ENCODE results near the gene OR6N1.

The OR6N1 gene

GRCh38 chr1:158754420-158754819, 17.6 kb downstream of the OR6N1 start, which contains the start of gene OR6K6:
TSS of gene OR6K6 (plus strand) at chr1:158754720. CDS start at chr1:158754888, 168 bp downstream.
- Histone ChIP-seq H3K14ac (ENCODE audit: low read length) (no peak within 1 kb of the TSS), H3K4me1 (ENCODE audit: control insufficient read depth in 1 of 2, insufficient read depth in 2 of 2, low read length in 2 of 2) (no peaks in the 10 kb centered on the region), H3K4me3 (ENCODE audit: low read depth, low read length) (no peak within 1 kb of the TSS), H3K4me2 (ENCODE audit: low read length) (no peak within 1 kb of the TSS), H3K18ac (ENCODE audit: low read length) (no peak within 1 kb of the TSS), H4K12ac (ENCODE audit: low read depth, low read length) (no peak within 1 kb of the TSS), H3K27me3 (ENCODE audit: insufficient read depth, low read length) (no peaks in the 10 kb centered on the region), H3K79me1 (ENCODE audit: low read length) (no peaks in the 10 kb centered on the region), H3K23ac (ENCODE audit: low read length) (no peak within 1 kb of the TSS), H2BK12ac (ENCODE audit: low read length) (no peak within 1 kb of the TSS), H3K9me3 (ENCODE audit: insufficient read depth, low read depth, low read length) (no peaks in the 10 kb centered on the region), H2BK120ac (ENCODE audit: insufficient read depth, low read length, poor library complexity) (no peak within 1 kb of the TSS), H2AFZ (ENCODE audit: insufficient read depth, low read length, poor library complexity) (no peak within 1 kb of the TSS), H2BK5ac (ENCODE audit: low read depth, low read length, poor library complexity) (no peak within 1 kb of the TSS), H3K9ac (ENCODE audit: low read length) (no peak within 1 kb of the TSS), H3K36me3 (ENCODE audit: control insufficient read depth in 1 of 2, insufficient read depth in 2 of 2, low read length in 2 of 2) (no peaks in the 10 kb centered on the region), H2AK5ac (ENCODE audit: low read length) (no peak within 1 kb of the TSS), H4K91ac (ENCODE audit: low read depth, low read length) (no peak within 1 kb of the TSS), H4K8ac (ENCODE audit: low read depth, low read length) (no peak within 1 kb of the TSS), H3K27ac (ENCODE audit: low read depth, low read length) (no peak within 1 kb of the TSS), H3K79me2 (ENCODE audit: control insufficient read depth, insufficient read depth, low read length, poor library complexity) (no peaks in the 10 kb centered on the region), H3K4ac (ENCODE audit: low read depth, low read length) (no peak within 1 kb of the TSS)
- no CpG with 5 or more reads among the region's 2 CpGs for WGBS (ENCODE audit: extremely low coverage, insufficient coverage, insufficient read length)
- DNase-seq: no peak

- whole genome bisulfite sequencing (ENCODE audit: extremely low coverage, insufficient coverage, insufficient read length): no CpG with 5 or more reads among the region's 9 CpGs
Observed at GRCh38 chr1:158752155-158752712, 19.8 kb downstream of the OR6N1 start.

GRCh38 chr1:158735848-158736247, 36.1 kb downstream of the OR6N1 start:
- no peaks in the 10 kb centered on the region for H3K79me2 ChIP-seq (ENCODE audit: control insufficient read depth, insufficient read depth, low read length, poor library complexity)
- H3K4me1 ChIP-seq (ENCODE audit: control insufficient read depth in 1 of 2, insufficient read depth in 2 of 2, low read length in 2 of 2): peaks cover 0 to 4% of the 10 kb centered on the region in 2 experiments
- no peak overlapping the region for H3K9ac ChIP-seq (ENCODE audit: low read length)
- DNase-seq: no peak
- no peaks in the 10 kb centered on the region for H3K27me3 ChIP-seq (ENCODE audit: insufficient read depth, low read length)
- no peak overlapping the region for H2BK5ac ChIP-seq (ENCODE audit: low read depth, low read length, poor library complexity)
- no peak overlapping the region for H4K8ac ChIP-seq (ENCODE audit: low read depth, low read length)
- H3K9me3 ChIP-seq (ENCODE audit: insufficient read depth, low read depth, low read length): no peaks in the 10 kb centered on the region
- no peak overlapping the region for H2AK5ac ChIP-seq (ENCODE audit: low read length)
- peaks cover 2% of the 10 kb centered on the region for H3K79me1 ChIP-seq (ENCODE audit: low read length)
- H4K12ac ChIP-seq (ENCODE audit: low read depth, low read length): no peak overlapping the region
- H3K4me3 ChIP-seq (ENCODE audit: low read depth, low read length): no peak overlapping the region
- no peak overlapping the region for H3K4ac ChIP-seq (ENCODE audit: low read depth, low read length)
- H3K18ac ChIP-seq (ENCODE audit: low read length): no peak overlapping the region
- H3K36me3 ChIP-seq (ENCODE audit: control insufficient read depth in 1 of 2, insufficient read depth in 2 of 2, low read length in 2 of 2): no peaks in the 10 kb centered on the region
- no peak overlapping the region for H2AFZ ChIP-seq (ENCODE audit: insufficient read depth, low read length, poor library complexity)
- no peak overlapping the region for H2BK12ac ChIP-seq (ENCODE audit: low read length)
- no peak overlapping the region for H3K14ac ChIP-seq (ENCODE audit: low read length)
- no peak overlapping the region for H4K91ac ChIP-seq (ENCODE audit: low read depth, low read length)
- no peak overlapping the region for H3K23ac ChIP-seq (ENCODE audit: low read length)
- no peak overlapping the region for H3K4me2 ChIP-seq (ENCODE audit: low read length)
- no peak overlapping the region for H2BK120ac ChIP-seq (ENCODE audit: insufficient read depth, low read length, poor library complexity)
- H3K27ac ChIP-seq (ENCODE audit: low read depth, low read length): no peak overlapping the region

More at GRCh38 chr1:158752155-158752712, 19.8 kb downstream of the OR6N1 start:
- Histone ChIP-seq H3K79me2 (ENCODE audit: control insufficient read depth, insufficient read depth, low read length, poor library complexity) (no peaks in the 10 kb centered on the region), H3K9me3 (ENCODE audit: insufficient read depth, low read depth, low read length) (no peaks in the 10 kb centered on the region), H3K4me3 (ENCODE audit: low read depth, low read length) (no peak overlapping the region), H4K8ac (ENCODE audit: low read depth, low read length) (no peak overlapping the region), H3K4ac (ENCODE audit: low read depth, low read length) (no peak overlapping the region), H3K23ac (ENCODE audit: low read length) (no peak overlapping the region), H3K4me2 (ENCODE audit: low read length) (no peak overlapping the region), H2BK5ac (ENCODE audit: low read depth, low read length, poor library complexity) (no peak overlapping the region), H3K9ac (ENCODE audit: low read length) (no peak overlapping the region), H2BK12ac (ENCODE audit: low read length) (no peak overlapping the region), H2BK120ac (ENCODE audit: insufficient read depth, low read length, poor library complexity) (no peak overlapping the region), H3K14ac (ENCODE audit: low read length) (no peak overlapping the region), H4K12ac (ENCODE audit: low read depth, low read length) (no peak overlapping the region), H3K27ac (ENCODE audit: low read depth, low read length) (no peak overlapping the region), H3K36me3 (ENCODE audit: control insufficient read depth in 1 of 2, insufficient read depth in 2 of 2, low read length in 2 of 2) (no peaks in the 10 kb centered on the region), H3K27me3 (ENCODE audit: insufficient read depth, low read length) (no peaks in the 10 kb centered on the region), H2AK5ac (ENCODE audit: low read length) (no peak overlapping the region), H3K79me1 (ENCODE audit: low read length) (no peaks in the 10 kb centered on the region), H4K91ac (ENCODE audit: low read depth, low read length) (no peak overlapping the region), H2AFZ (ENCODE audit: insufficient read depth, low read length, poor library complexity) (no peak overlapping the region), H3K18ac (ENCODE audit: low read length) (no peak overlapping the region), H3K4me1 (ENCODE audit: control insufficient read depth in 1 of 2, insufficient read depth in 2 of 2, low read length in 2 of 2) (no peaks in the 10 kb centered on the region)
- DNase-seq: no peak

- no peak for DNase-seq
- H2BK12ac ChIP-seq (ENCODE audit: low read length): no peak overlapping the region
- H4K91ac ChIP-seq (ENCODE audit: low read depth, low read length): no peak overlapping the region
- no peaks in the 10 kb centered on the region for H3K79me2 ChIP-seq (ENCODE audit: control insufficient read depth, insufficient read depth, low read length, poor library complexity)
- no peak overlapping the region for H3K4me2 ChIP-seq (ENCODE audit: low read length)
- no CpG with 5 or more reads among the region's 2 CpGs for WGBS (ENCODE audit: extremely low coverage, insufficient coverage, insufficient read length)
- no peak overlapping the region for H3K4me3 ChIP-seq (ENCODE audit: low read depth, low read length)
- H4K8ac ChIP-seq (ENCODE audit: low read depth, low read length): no peak overlapping the region
- no peak overlapping the region for H4K12ac ChIP-seq (ENCODE audit: low read depth, low read length)
- H2BK120ac ChIP-seq (ENCODE audit: insufficient read depth, low read length, poor library complexity): no peak overlapping the region
- H3K79me1 ChIP-seq (ENCODE audit: low read length): peaks cover under 1% of the 10 kb centered on the region
- no peak overlapping the region for H2AK5ac ChIP-seq (ENCODE audit: low read length)
- H3K4me1 ChIP-seq (ENCODE audit: control insufficient read depth in 1 of 2, insufficient read depth in 2 of 2, low read length in 2 of 2): no peaks in the 10 kb centered on the region
- H3K36me3 ChIP-seq (ENCODE audit: control insufficient read depth in 1 of 2, insufficient read depth in 2 of 2, low read length in 2 of 2): no peaks in the 10 kb centered on the region
- no peak overlapping the region for H3K14ac ChIP-seq (ENCODE audit: low read length)
- no peak overlapping the region for H2AFZ ChIP-seq (ENCODE audit: insufficient read depth, low read length, poor library complexity)
- H3K9me3 ChIP-seq (ENCODE audit: insufficient read depth, low read depth, low read length): no peaks in the 10 kb centered on the region
- H3K27me3 ChIP-seq (ENCODE audit: insufficient read depth, low read length): no peaks in the 10 kb centered on the region
- no peak overlapping the region for H3K23ac ChIP-seq (ENCODE audit: low read length)
- no peak overlapping the region for H3K18ac ChIP-seq (ENCODE audit: low read length)
- H3K27ac ChIP-seq (ENCODE audit: low read depth, low read length): no peak overlapping the region
- H3K4ac ChIP-seq (ENCODE audit: low read depth, low read length): no peak overlapping the region
- H3K9ac ChIP-seq (ENCODE audit: low read length): no peak overlapping the region
- no peak overlapping the region for H2BK5ac ChIP-seq (ENCODE audit: low read depth, low read length, poor library complexity)
Observed at GRCh38 chr1:158732524-158732923, 39.5 kb downstream of the OR6N1 start.

All from trophoblast cell (in vitro differentiated cells and primary cell).